Stomach smooth muscle (tissue), 2 donors: ENCODE measurements around the gene SV2C.

Experiments used
- H3K27ac ChIP-seq: one replicate; pipeline ENCODE4 v1.7.0; 2013; ENCODE audit warnings: mild to moderate bottlenecking, low read length, inconsistent platforms
- H3K27me3 ChIP-seq, 2 donors: one replicate each; pipeline ENCODE4 v1.7.0; 2013; ENCODE audit warnings: low read length in 2 of 2; ENCODE audit not compliant: insufficient read depth in 2 of 2, control insufficient read depth in 1 of 2
- H3K36me3 ChIP-seq, 2 donors: one replicate each; pipeline ENCODE4 v1.7.0; 2013; ENCODE audit warnings: low read length in 2 of 2; ENCODE audit not compliant: control insufficient read depth in 2 of 2, insufficient read depth in 2 of 2
- H3K4me1 ChIP-seq: one replicate; pipeline ENCODE4 v1.7.0; 2013; ENCODE audit warnings: low read length; ENCODE audit not compliant: control insufficient read depth, insufficient read depth
- H3K4me3 ChIP-seq, 2 donors: one replicate each; pipeline ENCODE4 v1.7.0; 2013; ENCODE audit warnings: low read length in 2 of 2
- H3K9ac ChIP-seq, 2 donors: one replicate each; pipeline ENCODE4 v1.7.0; 2013; ENCODE audit warnings: low read length in 2 of 2, mild to moderate bottlenecking in 1 of 2
- H3K9me3 ChIP-seq, 2 donors: one replicate each; pipeline ENCODE4 v1.7.0; 2013; ENCODE audit warnings: low read length in 2 of 2; ENCODE audit not compliant: control insufficient read depth in 2 of 2
- donor health status: healthy.
- donor health status: Pancreatic carcinoma.

SV2C gene

DNA sequence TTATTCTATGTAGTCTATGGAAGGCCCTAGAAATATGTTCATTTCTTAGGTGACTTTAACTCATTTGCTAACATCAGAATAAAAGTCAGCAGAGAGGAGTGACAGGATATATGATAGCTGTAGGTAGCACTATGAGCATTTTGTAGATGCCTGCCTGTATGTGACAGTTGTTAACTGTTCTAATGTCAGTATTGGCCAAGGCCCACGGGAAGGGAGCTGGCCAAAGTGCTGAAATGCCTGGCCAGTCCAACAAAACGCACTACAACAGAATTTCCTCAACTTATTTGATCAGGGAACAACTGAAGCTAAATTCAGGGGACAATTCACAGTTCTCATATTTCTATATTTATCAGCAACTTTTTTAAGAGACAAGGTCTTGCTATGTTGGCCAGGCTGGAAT is 20.8 kb downstream of the SV2C start:
- Histone ChIP-seq H3K4me3 (no peak overlapping the region), H3K36me3 (no peaks in the 10 kb centered on the region), H3K27ac (no peak overlapping the region), H3K9ac (no peak overlapping the region), H3K27me3 (peaks cover 0 to 3% of the 10 kb centered on the region in 2 donors), H3K4me1 (no peaks in the 10 kb centered on the region), H3K9me3 (no peaks in the 10 kb centered on the region)

DNA sequence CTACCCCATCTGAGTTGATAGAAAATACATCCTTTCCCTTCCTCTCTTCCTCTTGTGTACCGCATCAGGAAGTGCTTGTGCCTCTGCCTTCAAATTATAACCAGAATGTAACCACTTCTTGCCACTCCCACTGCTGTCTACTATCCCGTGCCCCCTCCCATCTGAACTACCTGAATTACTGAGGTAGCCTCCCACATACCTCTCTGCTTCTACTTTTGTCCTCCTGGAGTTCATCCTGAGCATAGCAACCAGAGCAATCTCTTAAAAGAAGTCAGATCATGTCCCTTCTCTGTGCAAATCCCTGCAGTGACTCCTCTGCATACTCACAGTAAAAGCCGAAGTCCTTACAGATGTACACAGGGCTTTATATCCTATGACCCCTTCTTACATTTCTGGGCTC is 23.0 kb downstream of the SV2C start:
- Histone ChIP-seq H3K27ac (no peak overlapping the region), H3K9ac (no peak overlapping the region), H3K4me1 (no peaks in the 10 kb centered on the region), H3K36me3 (no peaks in the 10 kb centered on the region), H3K27me3 (peaks cover 0 to 3% of the 10 kb centered on the region in 2 donors), H3K4me3 (no peak overlapping the region), H3K9me3 (no peaks in the 10 kb centered on the region)

DNA sequence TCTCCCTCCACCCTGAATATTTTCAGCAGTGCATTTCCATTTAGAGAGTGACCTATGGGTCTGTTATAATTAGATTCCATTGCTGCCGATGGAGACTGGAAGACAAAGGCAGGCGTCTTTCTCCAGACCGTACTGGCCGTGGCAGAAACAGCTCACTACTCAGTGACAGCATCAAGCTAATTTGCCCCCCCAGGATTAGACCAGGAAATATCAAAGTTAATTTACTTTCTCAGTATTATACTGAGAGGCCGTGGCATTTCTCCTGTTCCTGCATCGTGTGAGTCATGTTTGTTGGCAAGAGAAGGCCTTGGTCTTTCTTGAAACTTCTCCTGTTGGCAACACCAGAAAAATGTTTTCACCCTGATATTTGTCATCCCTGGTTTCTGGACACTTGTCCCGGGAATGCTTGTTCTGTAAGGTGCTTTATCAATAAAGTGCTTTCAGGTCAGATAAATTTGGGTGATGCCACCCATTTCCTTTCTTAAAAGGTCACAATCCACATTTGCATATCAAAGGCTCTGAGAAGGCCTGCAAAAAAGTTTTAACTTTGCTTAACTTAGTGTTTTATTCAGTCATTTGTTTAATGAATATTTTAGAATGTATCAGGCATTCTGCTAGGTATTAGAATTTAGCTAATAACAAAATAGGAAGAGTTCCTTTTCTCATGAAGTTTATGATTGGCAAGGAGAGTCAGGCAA is 28.4 kb downstream of the SV2C start:
- Histone ChIP-seq H3K4me3 (no peak overlapping the region), H3K27ac (no peak overlapping the region), H3K36me3 (no peaks in the 10 kb centered on the region), H3K4me1 (no peaks in the 10 kb centered on the region), H3K9ac (no peak overlapping the region), H3K9me3 (no peaks in the 10 kb centered on the region), H3K27me3 (no peaks in the 10 kb centered on the region)

DNA sequence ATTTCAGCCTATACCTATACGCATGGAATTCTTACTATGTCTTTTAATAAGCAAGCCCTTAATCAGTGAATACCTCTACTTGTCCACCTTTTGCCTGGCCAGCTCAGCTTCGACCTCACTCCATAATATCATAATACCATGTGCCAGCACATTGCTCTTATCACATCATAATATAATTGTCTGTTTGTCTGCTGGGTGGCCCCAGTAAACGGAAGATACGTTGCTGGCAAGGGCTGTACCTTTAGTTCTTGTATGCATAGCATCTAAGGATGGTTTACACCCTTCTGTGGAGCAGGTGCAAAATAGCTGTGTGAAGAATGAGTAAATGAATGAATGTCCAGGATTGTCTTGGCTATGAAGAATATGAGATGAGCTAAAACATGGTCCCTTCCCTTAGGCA is 29.9 kb downstream of the SV2C start:
- no peaks in the 10 kb centered on the region for H3K4me1 ChIP-seq
- H3K27ac ChIP-seq = no peak overlapping the region
- no peak overlapping the region for H3K9ac ChIP-seq
- no peak overlapping the region for H3K4me3 ChIP-seq
- no peaks in the 10 kb centered on the region for H3K27me3 ChIP-seq
- H3K36me3 ChIP-seq = no peaks in the 10 kb centered on the region
- H3K9me3 ChIP-seq = no peaks in the 10 kb centered on the region

- no peaks in the 10 kb centered on the region for H3K36me3 ChIP-seq
- H3K27me3 ChIP-seq = no peaks in the 10 kb centered on the region
- H3K4me3 ChIP-seq = no peak overlapping the region
- H3K27ac ChIP-seq = no peak overlapping the region
- no peaks in the 10 kb centered on the region for H3K4me1 ChIP-seq
- no peak overlapping the region for H3K9ac ChIP-seq
- no peaks in the 10 kb centered on the region for H3K9me3 ChIP-seq
Observed at GRCh38 chr5:76114179-76114851, 31.1 kb downstream of the SV2C start.

DNA sequence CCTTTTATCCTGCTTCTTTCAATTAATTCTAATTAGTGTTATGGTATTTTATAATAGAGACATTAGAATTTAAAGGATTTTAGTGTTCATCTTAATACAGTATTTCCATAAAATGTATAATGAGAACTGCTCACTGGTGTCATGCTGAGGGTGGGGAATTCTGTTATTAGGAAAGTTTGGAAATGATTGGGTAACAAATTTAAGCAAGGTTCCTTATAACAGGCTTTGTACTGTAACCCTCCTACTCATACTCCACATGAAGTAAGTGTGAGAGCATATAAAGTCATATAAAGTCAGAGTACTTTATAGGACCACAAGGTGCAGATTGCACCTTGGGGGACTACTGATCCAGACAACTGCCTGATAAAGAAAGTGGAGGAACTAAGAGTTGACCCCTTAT is 42.2 kb downstream of the SV2C start:
- H3K9me3 ChIP-seq = no peaks in the 10 kb centered on the region
- H3K9ac ChIP-seq = no peak overlapping the region
- no peak overlapping the region for H3K4me3 ChIP-seq
- no peaks in the 10 kb centered on the region for H3K27me3 ChIP-seq
- no peak overlapping the region for H3K27ac ChIP-seq
- no peaks in the 10 kb centered on the region for H3K4me1 ChIP-seq
- no peaks in the 10 kb centered on the region for H3K36me3 ChIP-seq

DNA sequence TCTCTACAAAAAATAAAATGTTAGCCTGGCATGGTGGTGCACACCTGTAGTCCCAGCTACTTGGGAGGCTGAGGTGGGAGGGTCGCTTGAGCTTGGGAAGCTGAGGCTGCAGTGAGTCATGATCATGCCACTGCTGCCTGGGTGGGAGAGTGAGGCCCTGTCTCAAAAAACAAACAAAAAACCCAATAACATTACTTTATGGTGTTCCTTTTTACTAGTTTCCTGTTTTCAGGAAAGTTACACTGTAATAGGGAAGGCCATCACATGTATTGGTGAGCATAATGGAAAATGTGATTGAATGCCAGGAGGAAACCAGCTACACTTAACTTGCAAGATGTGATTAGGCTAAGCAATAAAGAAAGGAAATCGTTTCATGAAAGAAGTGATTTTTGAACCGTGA is 42.7 kb downstream of the SV2C start:
- Histone ChIP-seq H3K27me3 (no peaks in the 10 kb centered on the region), H3K36me3 (no peaks in the 10 kb centered on the region), H3K9ac (no peak overlapping the region), H3K9me3 (no peaks in the 10 kb centered on the region), H3K4me3 (no peak overlapping the region), H3K4me1 (no peaks in the 10 kb centered on the region), H3K27ac (no peak overlapping the region)

- Histone ChIP-seq H3K27ac (no peak overlapping the region), H3K27me3 (no peaks in the 10 kb centered on the region), H3K9ac (no peak overlapping the region), H3K4me1 (no peaks in the 10 kb centered on the region), H3K4me3 (no peak overlapping the region), H3K9me3 (no peaks in the 10 kb centered on the region), H3K36me3 (no peaks in the 10 kb centered on the region)
Observed at GRCh38 chr5:76134003-76134402, 50.8 kb downstream of the SV2C start.

GRCh38 chr5:76134646-76135045 is 51.5 kb downstream of the SV2C start:
- H3K27me3 ChIP-seq = no peaks in the 10 kb centered on the region
- H3K36me3 ChIP-seq = no peaks in the 10 kb centered on the region
- no peak overlapping the region for H3K4me3 ChIP-seq
- no peaks in the 10 kb centered on the region for H3K4me1 ChIP-seq
- H3K9me3 ChIP-seq = no peaks in the 10 kb centered on the region
- H3K27ac ChIP-seq = no peak overlapping the region
- no peak overlapping the region for H3K9ac ChIP-seq

DNA sequence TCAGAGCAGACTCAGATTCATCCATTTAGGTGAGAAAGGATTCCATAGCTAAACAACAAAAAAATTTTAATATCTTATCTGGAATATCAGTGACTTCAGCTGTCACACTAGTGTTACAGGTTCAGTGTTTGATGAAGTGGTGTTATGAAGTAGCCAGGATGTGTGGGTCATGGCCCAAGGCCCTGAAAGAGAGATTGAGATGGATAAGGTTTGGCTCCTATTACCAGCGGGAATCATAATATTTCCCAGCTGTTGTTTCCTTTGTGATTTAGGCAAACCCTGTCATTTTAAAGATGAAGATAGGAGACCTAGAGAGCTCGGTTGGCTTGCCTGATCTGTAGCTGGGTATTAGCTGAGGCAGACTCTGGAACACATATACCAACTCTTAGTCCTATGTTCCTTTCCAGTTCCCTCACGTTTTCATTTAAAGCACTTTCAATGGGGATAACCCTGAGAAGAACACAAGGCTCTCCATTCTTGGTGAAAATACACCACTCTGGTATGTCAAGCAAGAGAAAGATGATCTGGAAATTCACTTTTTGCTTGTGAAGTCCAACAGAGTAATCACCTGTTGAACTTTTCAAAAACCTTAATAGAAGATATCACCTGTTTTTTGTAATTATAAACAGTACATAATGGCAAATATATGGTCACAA is 54.8 kb downstream of the SV2C start:
- H3K9ac ChIP-seq = no peak overlapping the region
- H3K4me1 ChIP-seq = no peaks in the 10 kb centered on the region
- no peak overlapping the region for H3K4me3 ChIP-seq
- no peaks in the 10 kb centered on the region for H3K9me3 ChIP-seq
- no peaks in the 10 kb centered on the region for H3K36me3 ChIP-seq
- H3K27me3 ChIP-seq = no peaks in the 10 kb centered on the region
- H3K27ac ChIP-seq = no peak overlapping the region

- H3K9me3 ChIP-seq = no peaks in the 10 kb centered on the region
- H3K9ac ChIP-seq = no peak overlapping the region
- no peaks in the 10 kb centered on the region for H3K27me3 ChIP-seq
- no peak overlapping the region for H3K27ac ChIP-seq
- no peak overlapping the region for H3K4me3 ChIP-seq
- H3K4me1 ChIP-seq = no peaks in the 10 kb centered on the region
- no peaks in the 10 kb centered on the region for H3K36me3 ChIP-seq
Observed at GRCh38 chr5:76143884-76144283, 60.7 kb downstream of the SV2C start.
